ENCODE results near the gene FOXL3.

The FOXL3 gene

GRCh38 chr7:332646-333392 is 42.8 kb downstream of the FOXL3 start (continued):
- no peak for TF ChIP-seq PRDM10 (tag by site-specific recombination; IDR thresholded peaks at IDR 0.05)
- no peak for TF ChIP-seq ZSCAN23 (tag by site-specific recombination; IDR thresholded peaks at IDR 0.05)
- TF ChIP-seq ZNF239 (tag by site-specific recombination; IDR thresholded peaks at IDR 0.05), result no peak
- no peak for TF ChIP-seq ZNF223 (tag by site-specific recombination; IDR thresholded peaks at IDR 0.05)
- TF ChIP-seq ZNF184 (tag by site-specific recombination; IDR thresholded peaks at IDR 0.05), result no peak
- TF ChIP-seq ZNF10 (tag by site-specific recombination; IDR thresholded peaks at IDR 0.05), result no peak
- no peak for TF ChIP-seq ZNF280C (tag by site-specific recombination; IDR thresholded peaks at IDR 0.05)
- no peak for TF ChIP-seq ZNF350 (tag by site-specific recombination; IDR thresholded peaks at IDR 0.05)
- no peak for TF ChIP-seq ZNF266 (tag by site-specific recombination; IDR thresholded peaks at IDR 0.05; ENCODE audit: low read depth)
- peak; percentile 35; the same call in 1 of the 2 replicates for TF ChIP-seq ZNF391 (tag by site-specific recombination; IDR thresholded peaks at IDR 0.05; ENCODE audit: borderline replicate concordance, low read depth)
- TF ChIP-seq OVOL3 (tag by site-specific recombination; IDR thresholded peaks at IDR 0.05), result no peak
- TF ChIP-seq ZBTB49 (tag by site-specific recombination; IDR thresholded peaks at IDR 0.05; ENCODE audit: low read depth), result no peak
- TF ChIP-seq ZNF169 (tag by site-specific recombination; IDR thresholded peaks at IDR 0.05), result no peak
- TF ChIP-seq ZNF837 (tag by site-specific recombination; IDR thresholded peaks at IDR 0.05), result no peak
- TF ChIP-seq ZBTB20 (tag by site-specific recombination; IDR thresholded peaks at IDR 0.05), result no peak
- TF ChIP-seq ZNF416 (tag by site-specific recombination; IDR thresholded peaks at IDR 0.05), result no peak
- TF ChIP-seq ZSCAN30 (tag by site-specific recombination; IDR thresholded peaks at IDR 0.05), result peak; percentile 76
- TF ChIP-seq ZNF335 (tag by site-specific recombination; conservative IDR thresholded peaks at IDR 0.05), result peak; percentile 45
- TF ChIP-seq BCL6B (tag by site-specific recombination; IDR thresholded peaks at IDR 0.05), result no peak
- TF ChIP-seq ZNF366 (tag by site-specific recombination; conservative IDR thresholded peaks at IDR 0.05), result no peak
- TF ChIP-seq ZSCAN4 (tag by site-specific recombination; IDR thresholded peaks at IDR 0.05), result no peak
- TF ChIP-seq FEZF1 (tag by site-specific recombination; IDR thresholded peaks at IDR 0.05), result no peak
- peak; percentile 45 for TF ChIP-seq EGR2 (tag by site-specific recombination; IDR thresholded peaks at IDR 0.05; ENCODE audit: low read depth)
- no peak for TF ChIP-seq ZNF148 (tag by site-specific recombination; IDR thresholded peaks at IDR 0.05; ENCODE audit: borderline replicate concordance)
- peak; percentile 72 for TF ChIP-seq ZIC2 (tag by site-specific recombination; IDR thresholded peaks at IDR 0.05)
- no peak for TF ChIP-seq ZFP3 (tag by site-specific recombination; IDR thresholded peaks at IDR 0.05; ENCODE audit: low read depth)
- no peak for TF ChIP-seq ZNF114 (tag by site-specific recombination; IDR thresholded peaks at IDR 0.05)
